Choroid plexus epithelial cell (primary cell): Measurements from ENCODE around the gene KIAA1217.
A peak's percentile ranks its signal among the peaks of the same experiment; 100 is the strongest.

Experiments used
- DNase-seq: peaks from one replicate; pipeline ENCODE4 v3.0.0-alpha.2; 2010; ENCODE audit warnings: low read depth
- H3K4me3 ChIP-seq: 2 replicates; pipeline ENCODE4 v1.5.1; 2011; ENCODE audit warnings: low read depth, mild to moderate bottlenecking, control low read depth, low read length, moderate library complexity
- CTCF ChIP-seq: conservative IDR thresholded peaks from 2 replicates; pipeline ENCODE4 v1.5.1; 2011; ENCODE audit warnings: low read depth, mild to moderate bottlenecking, control low read depth, inconsistent platforms, low read length, moderate library complexity

KIAA1217 gene

GRCh38 chr10:24358022-24358421 is 149.1 kb downstream of the KIAA1217 start:
- no peak overlapping the region for H3K4me3 ChIP-seq
- DNase-seq, result no peak
- TF ChIP-seq CTCF, result no peak

GRCh38 chr10:24360282-24361127 is 151.6 kb downstream of the KIAA1217 start:
- H3K4me3 ChIP-seq, result no peak overlapping the region
- peak; percentile 93 for TF ChIP-seq CTCF
- DNase-seq, result peak; percentile 89

GRCh38 chr10:24363070-24363469 is 154.1 kb downstream of the KIAA1217 start:
- no peak overlapping the region for H3K4me3 ChIP-seq
- no peak for TF ChIP-seq CTCF
- peak; percentile 75 for DNase-seq

- no peak for DNase-seq
- H3K4me3 ChIP-seq, result no peak overlapping the region
- no peak for TF ChIP-seq CTCF
Observed at GRCh38 chr10:24367688-24368087, 158.8 kb downstream of the KIAA1217 start.

GRCh38 chr10:24370877-24371276 is 161.9 kb downstream of the KIAA1217 start:
- no peak for TF ChIP-seq CTCF
- no peak for DNase-seq
- no peak overlapping the region for H3K4me3 ChIP-seq

- H3K4me3 ChIP-seq, result no peak overlapping the region
- TF ChIP-seq CTCF, result no peak
- DNase-seq, result no peak
Observed at GRCh38 chr10:24371396-24371795, 162.5 kb downstream of the KIAA1217 start.
